Measurements from ENCODE around the gene TSPEAR.

Gene TSPEAR

GRCh38 chr21:44463724-44464123 lies 247.6 kb downstream of the TSPEAR start:
- no peak for DNase-seq (ENCODE audit: low read depth in 2 of 2)

- no peak for DNase-seq (ENCODE audit: low read depth in 2 of 2)
Observed at GRCh38 chr21:44462834-44463200, 248.6 kb downstream of the TSPEAR start.

GRCh38 chr21:44462086-44462833 lies 249.1 kb downstream of the TSPEAR start:
- DNase-seq (ENCODE audit: low read depth in 2 of 2) = no peak

- DNase-seq (ENCODE audit: low read depth in 2 of 2) = no peak
Observed at GRCh38 chr21:44461464-44462001, 249.8 kb downstream of the TSPEAR start.

- DNase-seq (ENCODE audit: low read depth in 2 of 2) = no peak
Observed at GRCh38 chr21:44461005-44461404, 250.4 kb downstream of the TSPEAR start.

GRCh38 chr21:44460441-44460755 lies 251.0 kb downstream of the TSPEAR start:
- no peak for DNase-seq (ENCODE audit: low read depth in 2 of 2)

- no peak for DNase-seq (ENCODE audit: low read depth in 2 of 2)
Observed at GRCh38 chr21:44459712-44460440, 251.5 kb downstream of the TSPEAR start.

- no peak for DNase-seq (ENCODE audit: low read depth in 2 of 2)
Observed at GRCh38 chr21:44458971-44459711, 252.2 kb downstream of the TSPEAR start.

- DNase-seq (ENCODE audit: low read depth in 2 of 2) = no peak
Observed at GRCh38 chr21:44456915-44457736, 254.2 kb downstream of the TSPEAR start.

GRCh38 chr21:44456214-44456914 lies 255.0 kb downstream of the TSPEAR start:
- DNase-seq (ENCODE audit: low read depth in 2 of 2) = no peak

- DNase-seq (ENCODE audit: low read depth in 2 of 2) = no peak
Observed at GRCh38 chr21:44455524-44456213, 255.7 kb downstream of the TSPEAR start.

GRCh38 chr21:44454747-44455523 lies 256.4 kb downstream of the TSPEAR start, which contains the start of gene LRRC3:
LRRC3 (plus strand) TSS chr21:44455510; CDS start chr21:44456645, 1,135 bp downstream.
- peak; percentile 42 to 55 for DNase-seq (ENCODE audit: low read depth in 2 of 2)

- DNase-seq (ENCODE audit: low read depth in 2 of 2) = no peak
Observed at GRCh38 chr21:44454058-44454457, 257.3 kb downstream of the TSPEAR start.

GRCh38 chr21:44453120-44453519 lies 258.3 kb downstream of the TSPEAR start:
- no peak for DNase-seq (ENCODE audit: low read depth in 2 of 2)

GRCh38 chr21:44450999-44451398 lies 260.4 kb downstream of the TSPEAR start:
- no peak for DNase-seq (ENCODE audit: low read depth in 2 of 2)

GRCh38 chr21:44450402-44450801 lies 261.0 kb downstream of the TSPEAR start:
- no peak for DNase-seq (ENCODE audit: low read depth in 2 of 2)

GRCh38 chr21:44449473-44450363 lies 261.7 kb downstream of the TSPEAR start:
- DNase-seq (ENCODE audit: low read depth in 2 of 2) = no peak

- no peak for DNase-seq (ENCODE audit: low read depth in 2 of 2)
Observed at GRCh38 chr21:44448651-44449131, 262.7 kb downstream of the TSPEAR start.
